C4-2B (cell line): ENCODE results near the gene SLC2A13.

ENCODE experiments used
- H3K27ac ChIP-seq: fragments of 450-650 bp; 2 replicates; pipeline ENCODE4 v1.5.1; 2017
- ZFX ChIP-seq: fragments of 450-650 bp; IDR thresholded peaks from 2 replicates; pipeline ENCODE4 v1.6.1; 2017
- TF ChIP-seq, protein P1 (sequence below): fragments of 450-650 bp; conservative IDR thresholded peaks from 2 replicates; pipeline ENCODE4 v1.5.1; 2017; ENCODE audit warnings: mild to moderate bottlenecking

Gene SLC2A13

DNA sequence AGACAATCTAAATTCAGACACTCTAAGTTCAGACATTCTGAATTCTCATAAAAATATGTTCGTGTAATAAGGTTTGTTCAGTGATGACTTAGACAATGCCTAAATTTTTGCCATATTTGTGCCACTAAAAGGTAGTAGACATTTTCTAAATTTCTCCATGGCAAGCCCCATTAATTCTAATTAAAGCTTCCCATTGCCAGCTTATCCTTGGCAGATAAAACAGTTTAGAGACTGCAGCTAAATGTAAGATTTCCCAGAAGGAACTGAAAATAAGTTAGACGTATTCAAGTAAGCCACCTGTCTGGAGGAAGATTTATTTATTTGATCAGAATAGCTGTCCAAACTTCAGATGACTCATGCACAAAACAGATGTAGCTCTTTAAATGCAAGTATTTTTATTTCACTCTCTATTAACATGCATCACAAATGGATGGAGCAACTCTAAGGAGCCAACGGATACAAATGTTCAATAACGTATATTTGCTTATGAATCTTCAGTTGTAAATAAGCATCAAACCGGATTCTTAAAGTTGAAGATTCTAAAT, 130.4 kb downstream of the SLC2A13 start:
- H3K27ac ChIP-seq: no peak overlapping the region
- no peak for TF ChIP-seq ZFX
- TF ChIP-seq, protein P1, sequence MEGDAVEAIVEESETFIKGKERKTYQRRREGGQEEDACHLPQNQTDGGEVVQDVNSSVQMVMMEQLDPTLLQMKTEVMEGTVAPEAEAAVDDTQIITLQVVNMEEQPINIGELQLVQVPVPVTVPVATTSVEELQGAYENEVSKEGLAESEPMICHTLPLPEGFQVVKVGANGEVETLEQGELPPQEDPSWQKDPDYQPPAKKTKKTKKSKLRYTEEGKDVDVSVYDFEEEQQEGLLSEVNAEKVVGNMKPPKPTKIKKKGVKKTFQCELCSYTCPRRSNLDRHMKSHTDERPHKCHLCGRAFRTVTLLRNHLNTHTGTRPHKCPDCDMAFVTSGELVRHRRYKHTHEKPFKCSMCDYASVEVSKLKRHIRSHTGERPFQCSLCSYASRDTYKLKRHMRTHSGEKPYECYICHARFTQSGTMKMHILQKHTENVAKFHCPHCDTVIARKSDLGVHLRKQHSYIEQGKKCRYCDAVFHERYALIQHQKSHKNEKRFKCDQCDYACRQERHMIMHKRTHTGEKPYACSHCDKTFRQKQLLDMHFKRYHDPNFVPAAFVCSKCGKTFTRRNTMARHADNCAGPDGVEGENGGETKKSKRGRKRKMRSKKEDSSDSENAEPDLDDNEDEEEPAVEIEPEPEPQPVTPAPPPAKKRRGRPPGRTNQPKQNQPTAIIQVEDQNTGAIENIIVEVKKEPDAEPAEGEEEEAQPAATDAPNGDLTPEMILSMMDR: no peak

DNA sequence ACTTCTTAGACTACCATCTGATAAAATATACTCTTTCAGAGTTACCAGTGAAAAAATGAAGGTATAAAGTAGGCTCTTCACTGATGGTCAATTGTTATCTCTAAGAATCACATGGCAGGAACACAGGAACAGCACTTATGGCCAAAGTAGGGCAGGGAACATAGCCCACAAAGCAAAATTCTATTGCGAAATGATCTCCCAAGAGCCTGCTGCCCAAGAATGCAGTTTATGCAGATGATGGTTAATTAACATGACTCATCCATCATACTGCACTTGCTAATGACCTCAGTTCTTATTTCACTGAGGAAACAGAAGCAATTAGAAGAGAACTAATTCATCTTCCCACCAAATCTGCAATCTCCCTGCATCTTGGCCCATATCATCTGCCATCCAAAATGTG, 133.8 kb downstream of the SLC2A13 start:
- TF ChIP-seq, protein P1: no peak
- no peak for TF ChIP-seq ZFX

DNA sequence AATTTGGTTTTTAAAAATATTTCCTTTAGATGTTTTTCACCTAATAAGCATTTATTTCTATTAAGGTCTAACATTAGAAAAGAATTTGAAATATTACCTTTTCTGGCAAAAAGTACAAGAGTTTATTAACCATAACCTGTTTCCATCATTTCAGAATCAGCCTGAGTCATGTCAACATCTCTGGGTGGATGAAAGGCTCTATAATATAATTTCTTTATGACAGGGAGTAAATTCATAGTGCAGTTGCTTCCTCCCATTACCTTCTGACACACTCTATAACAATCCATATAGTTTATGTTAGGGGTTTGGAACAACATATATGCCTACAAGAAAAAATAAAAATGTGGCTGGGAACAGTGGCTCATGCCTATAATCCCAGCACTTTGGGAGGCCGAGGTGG, 134.5 kb downstream of the SLC2A13 start:
- no peak overlapping the region for H3K27ac ChIP-seq
- no peak for TF ChIP-seq ZFX
- TF ChIP-seq, protein P1: no peak

More for the DNA sequence above, 133.8 kb downstream of the SLC2A13 start:
- no peak overlapping the region for H3K27ac ChIP-seq

DNA sequence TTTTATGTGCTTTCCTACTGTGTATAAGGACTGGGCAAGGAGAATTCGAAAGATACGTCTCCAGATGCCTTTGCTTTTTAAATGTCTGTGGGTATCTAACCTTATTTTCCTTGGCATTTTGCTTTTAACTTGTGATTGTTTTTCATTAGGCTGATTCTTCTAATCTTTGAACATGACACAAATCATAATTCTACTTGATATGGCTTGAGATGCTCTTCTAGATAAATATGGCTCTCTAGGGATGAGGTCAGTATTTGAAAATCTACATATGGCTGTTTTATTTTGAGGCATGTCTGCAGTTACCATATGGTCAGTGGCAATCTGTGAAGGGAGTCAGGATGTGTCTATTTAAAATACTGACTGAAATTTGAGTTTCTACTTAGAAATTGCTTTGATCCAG, 139.2 kb downstream of the SLC2A13 start:
- no peak overlapping the region for H3K27ac ChIP-seq
- no peak for TF ChIP-seq ZFX
- TF ChIP-seq, protein P1: no peak

DNA sequence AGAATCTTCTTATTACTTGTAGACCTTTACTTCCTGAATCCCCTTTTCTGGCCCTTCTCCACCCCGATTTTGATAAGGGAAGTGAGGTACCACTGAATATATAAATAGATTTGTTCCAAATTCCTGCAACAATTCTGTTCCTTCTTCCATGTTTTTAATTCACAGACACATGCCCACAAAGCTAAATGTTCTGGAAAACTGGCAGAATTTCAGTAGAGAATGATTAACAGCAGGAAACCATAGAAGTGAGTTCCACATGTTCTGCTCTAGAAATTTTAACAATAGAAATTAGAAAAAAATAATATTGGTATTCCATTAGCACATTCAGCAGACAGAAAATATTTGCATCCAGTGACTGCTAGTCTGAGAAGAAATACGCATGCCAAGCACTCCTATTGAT, 139.6 kb downstream of the SLC2A13 start:
- no peak overlapping the region for H3K27ac ChIP-seq
- TF ChIP-seq ZFX: no peak
- TF ChIP-seq, protein P1: no peak

DNA sequence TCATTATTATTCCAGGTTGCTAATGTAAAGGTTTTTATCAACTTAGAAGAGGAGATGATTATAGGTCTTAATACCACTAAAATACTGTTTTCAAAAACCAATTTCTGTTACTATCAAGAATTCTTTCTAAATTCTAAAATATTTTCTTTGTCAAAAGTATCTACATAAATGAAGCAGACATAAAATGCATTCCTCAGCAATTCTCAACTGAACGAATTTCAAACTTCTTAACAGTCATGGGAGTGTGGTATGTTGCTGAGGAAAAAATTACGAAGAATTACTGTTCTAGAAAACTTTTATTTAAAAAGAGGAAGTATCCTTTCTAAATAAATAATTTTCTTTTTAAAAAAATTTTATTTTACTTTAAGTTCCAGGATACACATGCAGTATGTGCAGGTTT, 146.4 kb downstream of the SLC2A13 start:
- H3K27ac ChIP-seq: no peak overlapping the region
- no peak for TF ChIP-seq ZFX
- TF ChIP-seq, protein P1: no peak

DNA sequence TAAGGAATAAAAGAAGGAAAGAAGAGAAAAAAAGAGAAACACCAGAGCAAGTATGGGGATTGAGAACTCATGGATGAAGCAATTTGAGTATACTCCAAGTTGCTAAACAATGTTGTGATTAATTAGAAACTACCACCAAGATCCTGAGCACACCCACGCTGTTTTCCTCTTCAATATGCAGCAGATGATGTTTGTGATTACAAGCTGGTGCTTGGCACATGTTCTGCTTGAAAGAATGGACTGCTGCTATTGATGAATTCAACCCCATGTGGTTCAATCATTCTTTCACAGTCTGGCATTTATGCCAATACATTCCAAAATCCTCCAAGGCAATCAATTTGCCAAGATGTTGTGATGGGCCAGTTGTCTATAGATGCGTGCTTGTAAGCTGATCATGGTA, 146.8 kb downstream of the SLC2A13 start:
- no peak overlapping the region for H3K27ac ChIP-seq
- TF ChIP-seq, protein P1: no peak
